T follicular helper cell (primary cell): ENCODE results near the gene LRTM1.

Source experiments
- DNase-seq: peaks from one replicate; pipeline ENCODE4 v3.0.0-alpha.2; 2020; ENCODE audit warnings: low read depth
- total RNA-seq, 2 experiments: gene quantifications; one replicate each; lab custom pipeline; 2026; lab: John Stamatoyannopoulos, UW

LRTM1 gene
- 0 to 0.06 reads per million in 2 experiments for total RNA-seq

DNA sequence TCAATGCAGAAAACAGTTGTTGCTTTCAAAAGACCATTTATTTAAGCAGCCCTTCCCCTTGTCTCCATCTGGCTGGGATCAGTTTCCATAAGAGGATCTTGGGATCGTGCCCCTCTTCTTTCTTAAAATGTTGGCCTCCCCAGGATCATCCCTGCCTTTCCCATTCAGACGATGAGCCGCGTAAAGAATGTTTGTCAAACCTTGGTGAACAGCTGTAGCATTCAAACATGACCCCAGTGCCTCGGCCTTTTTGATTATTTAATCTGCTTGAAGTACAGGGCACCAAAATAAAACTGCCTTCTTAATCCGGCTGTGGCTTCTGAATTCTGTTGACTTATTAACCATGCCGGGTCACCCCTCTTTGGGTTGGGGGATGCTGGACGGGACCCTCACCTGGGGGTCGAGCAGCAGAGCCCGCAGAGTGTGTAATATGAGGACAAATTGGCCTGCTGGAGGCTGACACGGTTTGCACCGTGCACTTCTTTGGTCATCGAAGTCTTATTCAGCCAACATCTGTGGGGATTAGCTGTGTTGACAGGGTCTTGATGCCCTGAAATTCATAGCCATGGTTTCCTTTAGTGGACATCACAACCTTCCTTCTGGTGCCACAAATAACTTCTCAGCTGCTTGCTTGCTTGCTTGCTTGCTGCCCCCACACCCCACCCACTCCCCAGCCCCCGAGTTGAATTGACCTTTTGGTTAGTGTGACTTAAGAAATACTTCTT, at the start of gene LRTM1:
TSS of gene LRTM1 (minus strand) at position 14 of the 725 bp plus-strand sequence. CDS start 148 bp downstream, outside the sequence.
- DNase-seq, result no peak

DNA sequence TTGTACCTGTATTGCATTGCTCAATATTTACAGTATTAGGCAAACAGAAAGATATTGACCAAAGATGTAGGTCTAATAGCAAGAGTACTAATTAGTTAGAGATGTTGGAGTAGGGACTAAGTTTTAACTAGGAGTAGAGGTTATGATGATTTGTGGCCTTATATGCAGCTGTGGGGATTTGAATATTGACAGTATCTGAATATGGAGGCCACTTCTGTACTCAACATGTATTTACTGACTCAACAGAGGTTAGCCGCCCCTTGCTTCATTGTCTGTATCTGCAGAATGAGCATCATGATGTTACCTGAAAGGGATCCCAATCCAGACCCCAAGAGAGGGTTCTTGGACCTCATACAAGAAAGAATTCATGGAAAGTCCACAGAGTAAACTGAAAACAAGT, 49.6 kb upstream of the LRTM1 start:
- DNase-seq, result no peak

DNA sequence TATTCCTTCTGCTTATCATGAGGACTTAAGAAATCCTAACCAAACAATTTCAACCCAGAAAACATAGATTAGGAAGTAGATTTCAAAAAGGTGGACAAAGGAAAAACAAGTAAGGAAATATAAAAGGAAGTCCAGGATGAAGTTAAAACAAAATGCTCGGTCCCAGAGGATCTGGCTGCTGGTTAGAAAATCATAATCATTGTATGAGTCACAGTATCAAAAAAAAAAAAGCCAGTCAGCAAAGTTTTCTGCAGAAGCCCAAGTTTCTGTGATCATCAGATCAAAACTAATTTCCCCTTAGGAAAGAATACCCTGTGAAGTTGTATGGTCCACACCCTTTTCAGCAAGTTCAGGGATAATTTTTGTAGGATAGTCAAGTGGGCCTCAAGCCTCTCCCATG, 43.0 kb upstream of the LRTM1 start:
- no peak for DNase-seq

- DNase-seq, result no peak
These were observed 41.8 kb upstream of the LRTM1 start for GRCh38 chr3:54969652-54970051.

- DNase-seq, result no peak
These were observed 40.8 kb upstream of the LRTM1 start for GRCh38 chr3:54968546-54969172.

- DNase-seq, result no peak
These were observed 39.9 kb upstream of the LRTM1 start for GRCh38 chr3:54967731-54968161.

GRCh38 chr3:54966979-54967378, 39.1 kb upstream of the LRTM1 start:
- DNase-seq, result no peak

DNA sequence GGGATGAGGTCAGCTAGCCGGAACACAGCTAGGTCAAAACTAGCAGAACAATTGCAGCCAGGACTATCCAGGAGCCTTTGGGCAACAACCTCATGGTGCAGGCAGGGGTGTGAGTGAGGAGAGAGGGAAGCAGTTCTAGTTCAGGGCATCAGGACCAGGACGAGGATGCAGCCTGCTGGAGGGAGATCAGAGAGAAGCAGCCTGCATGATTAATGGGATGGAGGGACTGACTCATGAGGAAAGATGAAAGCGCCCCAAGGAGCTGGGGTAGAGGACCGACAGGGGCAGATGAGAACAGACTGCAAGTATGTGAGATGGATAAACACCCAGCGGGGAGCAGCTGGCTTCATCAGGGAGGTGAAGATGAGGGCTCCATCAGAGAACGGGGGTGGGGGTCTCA, 37.9 kb upstream of the LRTM1 start:
- no peak for DNase-seq

DNA sequence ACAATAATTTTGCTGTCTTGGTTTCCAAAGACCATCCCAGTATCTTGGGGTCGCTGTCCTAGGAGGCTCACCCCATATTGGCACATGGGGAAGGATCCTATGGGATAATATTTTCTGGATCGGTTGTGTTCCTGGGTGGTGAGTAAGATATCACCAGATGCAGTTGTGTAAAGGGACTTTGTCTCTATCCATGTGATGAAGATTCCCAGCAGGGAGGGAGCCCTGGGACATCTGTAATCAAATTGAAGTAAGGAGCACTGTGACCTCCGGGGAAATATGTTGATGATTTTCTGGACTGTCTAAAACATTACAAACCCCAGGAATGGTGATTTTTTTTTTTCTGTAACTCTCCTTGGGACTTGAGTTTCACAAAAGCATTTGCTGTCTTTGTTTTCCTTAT, 36.2 kb upstream of the LRTM1 start:
- no peak for DNase-seq

GRCh38 chr3:54963641-54964040, 35.8 kb upstream of the LRTM1 start:
- no peak for DNase-seq

DNA sequence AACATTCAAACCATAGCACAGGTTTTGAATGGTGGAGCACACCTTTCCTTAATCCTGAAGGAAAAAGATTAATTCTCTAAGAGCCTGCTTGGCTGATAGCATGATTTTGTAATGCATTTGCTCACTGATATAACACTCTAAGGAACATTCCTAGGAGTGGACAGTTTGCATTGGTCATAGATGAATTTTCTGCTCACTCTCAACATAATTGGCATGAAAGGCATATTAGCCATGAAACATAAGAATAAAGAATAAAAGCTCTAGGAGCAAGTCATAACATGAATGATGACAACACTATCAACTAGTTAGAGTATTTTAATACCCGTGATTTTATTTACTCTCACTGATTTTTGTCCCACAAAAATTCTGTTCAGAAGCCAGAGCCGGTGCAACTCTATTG, 34.3 kb upstream of the LRTM1 start:
- no peak for DNase-seq

GRCh38 chr3:54960701-54961100, 32.8 kb upstream of the LRTM1 start:
- DNase-seq, result no peak

GRCh38 chr3:54960082-54960481, 32.2 kb upstream of the LRTM1 start:
- no peak for DNase-seq

- DNase-seq, result no peak
These were observed 29.9 kb upstream of the LRTM1 start for GRCh38 chr3:54957711-54958110.

GRCh38 chr3:54955941-54956340, 28.1 kb upstream of the LRTM1 start:
- no peak for DNase-seq

GRCh38 chr3:54955496-54955895, 27.6 kb upstream of the LRTM1 start:
- no peak for DNase-seq

- no peak for DNase-seq
These were observed 26.7 kb upstream of the LRTM1 start for GRCh38 chr3:54954521-54954920.

DNA sequence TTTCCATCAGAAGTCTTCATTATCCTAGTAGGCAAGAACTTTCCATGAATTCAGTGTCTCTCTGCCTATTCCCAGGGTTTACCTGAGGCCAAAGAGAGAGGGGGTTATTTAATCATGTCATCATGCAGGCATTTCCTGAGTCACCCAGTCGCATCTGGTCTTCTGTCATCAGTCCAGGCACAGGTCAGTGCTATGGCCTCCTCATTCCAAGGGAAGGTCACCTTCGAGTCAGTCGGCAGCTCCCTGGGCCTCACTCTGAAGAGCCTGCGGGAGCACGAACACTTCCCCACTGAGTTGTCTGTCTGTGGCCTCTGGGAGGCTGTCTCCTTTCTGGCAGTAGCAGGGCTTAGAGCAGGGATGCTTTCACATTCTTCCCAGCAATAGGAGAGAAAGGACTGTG, 26.2 kb upstream of the LRTM1 start:
- DNase-seq, result no peak

GRCh38 chr3:54951405-54951804, 23.5 kb upstream of the LRTM1 start:
- no peak for DNase-seq

DNA sequence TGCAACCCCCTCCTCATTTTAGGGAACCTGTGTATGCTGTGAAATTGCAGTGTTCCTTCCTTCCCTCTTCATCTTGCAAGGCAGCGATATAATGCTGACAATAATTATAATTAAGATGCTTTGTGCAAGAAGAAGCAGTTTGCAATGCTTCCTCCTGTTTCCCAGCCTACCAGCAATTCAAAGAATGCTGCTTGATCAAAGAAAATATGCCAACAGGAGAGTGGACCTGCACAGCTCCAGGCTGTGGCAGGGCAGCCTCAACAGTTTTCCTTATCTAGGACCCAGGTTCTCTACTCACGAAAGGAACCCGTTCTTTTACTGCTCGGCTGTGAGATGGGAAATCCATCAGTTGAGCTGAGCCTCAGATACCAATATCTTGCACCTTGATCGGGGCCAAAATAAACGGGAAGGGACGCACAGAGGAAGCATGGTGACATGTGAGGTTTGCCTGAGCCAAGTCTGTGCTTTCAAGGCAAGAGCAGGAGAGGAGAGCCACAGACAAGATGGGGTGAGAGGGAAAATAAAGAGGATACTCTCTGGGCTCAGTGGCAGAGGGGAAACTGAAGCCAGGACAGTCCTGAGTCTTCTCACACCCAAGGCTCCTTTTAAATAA, 22.6 kb upstream of the LRTM1 start:
- no peak for DNase-seq

DNA sequence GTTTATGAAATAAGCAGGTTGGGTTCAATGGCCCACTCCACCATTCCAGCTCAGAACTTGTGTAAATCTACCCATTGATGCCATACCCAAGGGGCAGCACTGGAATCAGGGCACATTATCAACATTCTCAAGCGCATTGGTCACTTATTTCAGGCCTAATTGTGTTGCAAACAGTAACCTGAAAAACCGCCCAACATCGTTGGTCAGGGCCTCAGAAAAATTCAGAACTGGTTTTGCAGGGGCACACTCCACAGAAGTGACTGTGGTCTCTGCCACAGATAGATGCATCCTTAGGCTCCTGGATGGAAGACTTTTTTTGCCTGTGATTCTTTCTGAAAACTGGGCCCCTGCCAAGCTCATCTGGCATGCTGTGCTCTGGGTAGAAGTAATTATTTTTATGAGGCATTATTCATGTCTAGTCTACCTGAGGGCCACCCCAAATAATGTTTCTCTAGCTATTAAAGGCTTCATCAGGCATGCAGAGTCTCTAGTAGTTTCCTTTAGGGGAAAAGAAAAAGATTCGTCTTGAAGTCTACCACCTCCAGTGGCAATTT, 21.7 kb upstream of the LRTM1 start:
- no peak for DNase-seq

GRCh38 chr3:54941690-54942362, 14.0 kb upstream of the LRTM1 start:
- no peak for DNase-seq
